Right atrium auricular region (tissue), 2 donors: Measurements from ENCODE around the gene FLRT2. TPM values are rescaled to one million over a fixed set of nuclear protein-coding genes. Genes with fewer than 3 reads are reported as not detected.

ENCODE experiments used
- DNase-seq: peaks from one replicate; pipeline ENCODE4 v3.0.0-alpha.2; 2019; ENCODE audit warnings: low spot score
- H3K27ac ChIP-seq, 2 donors: fragments of 200-600 bp; sonication (generic); 1 replicate in 1 of 2; 2 replicates in 1 of 2; pipeline ENCODE4 v1.5.1; 2016 to 2019
- H3K27me3 ChIP-seq, 2 donors: fragments of 200-600 bp; sonication (generic); one replicate each; pipeline versions ENCODE4 v1.5.1 to v1.6.0; 2017 to 2019
- H3K36me3 ChIP-seq: fragments of 200-600 bp; sonication (generic); one replicate; pipeline ENCODE4 v1.5.1; 2016
- H3K4me1 ChIP-seq, 2 donors: fragments of 200-600 bp; sonication (generic); one replicate each; pipeline versions ENCODE4 v1.5.1 to v1.6.0; 2017 to 2019
- H3K4me3 ChIP-seq, 2 donors: fragments of 200-600 bp; sonication (generic); 1 replicate in 1 of 2; 2 replicates in 1 of 2; pipeline ENCODE4 v1.5.1; 2017 to 2019; ENCODE audit warnings: mild to moderate bottlenecking in 1 of 2, moderate library complexity in 1 of 2
- H3K9me3 ChIP-seq, 2 donors: fragments of 200-600 bp; sonication (generic); one replicate each; pipeline ENCODE4 v1.5.1; 2019
- total RNA-seq, 2 donors: library from RNA; depleted of rRNA; stranded (reverse); fragments of >200 nt; gene quantifications; one replicate each; pipeline ENCODE4 v1.1.0, GENCODE V29; 2016
- TF ChIP-seq, protein P1 (sequence below), 2 donors: fragments of 200-600 bp; sonication (generic); IDR thresholded peaks; one replicate each; pipeline ENCODE4 v1.5.1; 2019; ENCODE audit warnings: antibody characterized with exemption in 2 of 2

The FLRT2 gene
- total RNA-seq, 2 donors from 2014 or later, result 10.3 to 11.9 TPM

DNA sequence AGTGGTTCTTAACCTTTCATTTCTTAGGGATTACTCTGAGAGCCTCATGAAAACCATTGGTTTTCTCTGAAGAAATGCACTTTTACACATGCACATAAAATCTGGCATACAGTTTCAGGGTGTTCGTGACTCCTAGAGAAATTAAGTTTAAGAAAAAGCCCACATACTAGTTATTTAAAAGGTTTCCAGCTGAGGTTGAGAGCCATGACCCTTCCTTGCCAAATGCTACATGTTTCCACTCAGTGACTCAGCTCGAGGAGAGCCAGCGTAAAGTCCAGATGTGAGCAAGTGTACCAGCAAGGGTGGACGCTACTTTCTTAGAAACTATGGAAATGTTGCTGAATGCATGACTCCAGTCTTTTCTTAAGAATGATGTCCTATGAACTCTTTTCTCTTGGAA, 42.7 kb upstream of the FLRT2 start:
- no peak for DNase-seq
- TF ChIP-seq, protein P1, sequence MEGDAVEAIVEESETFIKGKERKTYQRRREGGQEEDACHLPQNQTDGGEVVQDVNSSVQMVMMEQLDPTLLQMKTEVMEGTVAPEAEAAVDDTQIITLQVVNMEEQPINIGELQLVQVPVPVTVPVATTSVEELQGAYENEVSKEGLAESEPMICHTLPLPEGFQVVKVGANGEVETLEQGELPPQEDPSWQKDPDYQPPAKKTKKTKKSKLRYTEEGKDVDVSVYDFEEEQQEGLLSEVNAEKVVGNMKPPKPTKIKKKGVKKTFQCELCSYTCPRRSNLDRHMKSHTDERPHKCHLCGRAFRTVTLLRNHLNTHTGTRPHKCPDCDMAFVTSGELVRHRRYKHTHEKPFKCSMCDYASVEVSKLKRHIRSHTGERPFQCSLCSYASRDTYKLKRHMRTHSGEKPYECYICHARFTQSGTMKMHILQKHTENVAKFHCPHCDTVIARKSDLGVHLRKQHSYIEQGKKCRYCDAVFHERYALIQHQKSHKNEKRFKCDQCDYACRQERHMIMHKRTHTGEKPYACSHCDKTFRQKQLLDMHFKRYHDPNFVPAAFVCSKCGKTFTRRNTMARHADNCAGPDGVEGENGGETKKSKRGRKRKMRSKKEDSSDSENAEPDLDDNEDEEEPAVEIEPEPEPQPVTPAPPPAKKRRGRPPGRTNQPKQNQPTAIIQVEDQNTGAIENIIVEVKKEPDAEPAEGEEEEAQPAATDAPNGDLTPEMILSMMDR (IDR thresholded peaks at IDR 0.05), result no peak

DNA sequence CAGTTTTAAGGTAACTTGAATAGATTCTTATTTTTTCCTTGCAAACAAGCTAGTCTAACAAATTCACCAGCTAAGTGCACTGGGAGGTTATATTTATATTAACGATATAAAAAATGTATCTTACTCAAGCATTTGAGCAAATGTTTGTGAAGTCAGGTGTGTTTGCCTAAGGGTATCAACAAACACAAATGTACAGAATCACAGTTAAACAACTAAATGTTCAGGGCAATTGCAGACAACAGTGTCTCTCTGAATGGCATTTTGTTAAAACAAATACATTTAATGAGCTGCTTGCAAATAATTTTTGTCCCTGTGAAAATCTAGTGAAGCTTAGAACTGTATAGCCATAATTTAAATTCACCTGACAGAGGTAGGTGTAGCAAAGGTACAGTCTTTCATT, 28.2 kb upstream of the FLRT2 start:
- Histone ChIP-seq H3K36me3 (no peaks in the 10 kb centered on the region), H3K9me3 (no peaks in the 10 kb centered on the region), H3K4me1 (no peaks in the 10 kb centered on the region), H3K4me3 (no peak overlapping the region), H3K27me3 (no peaks in the 10 kb centered on the region), H3K27ac (no peak overlapping the region)
- DNase-seq, result no peak
- TF ChIP-seq, protein P1 (IDR thresholded peaks at IDR 0.05), result no peak

More for the DNA sequence above, 42.7 kb upstream of the FLRT2 start:
- Histone ChIP-seq H3K4me3 (no peak overlapping the region), H3K36me3 (no peaks in the 10 kb centered on the region), H3K27ac (no peak overlapping the region), H3K4me1 (no peaks in the 10 kb centered on the region), H3K9me3 (peaks cover 0 to 4% of the 10 kb centered on the region in 2 donors), H3K27me3 (no peaks in the 10 kb centered on the region)

DNA sequence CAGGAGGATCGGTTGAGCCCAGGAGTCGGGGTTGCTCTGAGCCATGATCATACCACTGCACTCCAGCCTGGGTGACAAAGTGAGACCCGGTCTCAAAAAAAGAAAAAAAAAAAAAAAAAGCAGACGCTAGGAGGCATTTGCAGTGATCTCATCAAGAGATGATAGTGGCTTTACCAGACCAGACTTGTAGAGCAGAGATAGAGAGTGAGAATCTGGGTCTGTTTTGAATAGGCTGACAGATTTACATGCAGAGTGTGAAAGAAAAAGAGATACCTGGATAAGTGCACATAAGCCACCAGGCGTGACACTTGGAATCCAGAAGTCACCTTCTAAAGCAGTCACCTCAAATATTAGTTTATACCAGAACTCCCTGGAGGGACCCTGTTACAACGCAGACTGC, 21.1 kb upstream of the FLRT2 start:
- no peaks in the 10 kb centered on the region for H3K4me1 ChIP-seq
- H3K27ac ChIP-seq, result no peak overlapping the region
- H3K36me3 ChIP-seq, result no peaks in the 10 kb centered on the region
- H3K9me3 ChIP-seq, result no peaks in the 10 kb centered on the region
- H3K4me3 ChIP-seq, result no peak overlapping the region
- TF ChIP-seq, protein P1 (IDR thresholded peaks at IDR 0.05), result no peak
- no peaks in the 10 kb centered on the region for H3K27me3 ChIP-seq
- DNase-seq, result no peak

DNA sequence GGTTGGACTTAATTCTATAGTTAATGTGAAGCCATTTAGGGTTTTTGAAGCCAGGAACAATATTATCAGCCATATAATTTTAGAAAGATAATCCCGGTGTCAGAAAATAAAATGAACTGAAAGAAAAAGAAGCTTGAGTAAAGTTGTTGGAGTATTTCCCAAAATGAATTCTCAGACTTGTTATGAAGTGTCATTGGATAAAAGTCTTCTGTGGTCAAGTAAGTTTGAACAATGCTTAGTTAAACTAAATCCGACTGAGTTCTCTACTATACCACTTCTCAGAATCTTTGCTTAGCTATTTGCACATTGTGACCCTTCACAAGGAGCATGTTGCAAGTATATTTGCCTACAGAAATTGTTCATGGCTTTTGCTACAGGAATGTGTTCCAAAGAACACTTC, 17.5 kb upstream of the FLRT2 start:
- TF ChIP-seq, protein P1 (IDR thresholded peaks at IDR 0.05), result no peak
- no peaks in the 10 kb centered on the region for H3K27me3 ChIP-seq
- H3K27ac ChIP-seq, result no peak overlapping the region
- no peaks in the 10 kb centered on the region for H3K9me3 ChIP-seq
- no peaks in the 10 kb centered on the region for H3K36me3 ChIP-seq
- no peak for DNase-seq
- no peaks in the 10 kb centered on the region for H3K4me1 ChIP-seq
- H3K4me3 ChIP-seq, result no peak overlapping the region

DNA sequence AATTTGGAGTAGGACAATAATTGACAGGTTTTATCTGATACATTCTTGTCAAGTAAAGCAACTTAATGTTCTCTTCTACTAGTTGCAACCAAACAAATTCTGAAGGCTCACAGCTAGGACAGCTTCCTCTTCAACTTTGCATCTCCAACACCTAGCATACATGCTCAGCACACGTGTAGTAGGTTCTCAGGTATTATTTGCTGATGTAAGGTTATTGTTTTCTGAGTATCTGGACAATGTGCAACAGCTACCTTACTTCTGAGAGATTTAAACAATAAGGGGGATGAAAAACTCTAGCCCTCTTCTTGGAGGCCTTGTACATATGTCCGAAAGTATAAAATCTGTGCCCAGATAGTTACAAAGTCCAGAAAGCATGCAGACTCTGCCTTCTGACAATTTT, 15.5 kb upstream of the FLRT2 start:
- TF ChIP-seq, protein P1 (IDR thresholded peaks at IDR 0.05), result no peak
- Histone ChIP-seq H3K27ac (no peak overlapping the region), H3K4me1 (no peaks in the 10 kb centered on the region), H3K9me3 (no peaks in the 10 kb centered on the region), H3K4me3 (no peak overlapping the region), H3K27me3 (no peaks in the 10 kb centered on the region), H3K36me3 (no peaks in the 10 kb centered on the region)
- DNase-seq, result no peak
